ENCODE measurements around the gene BRSK1.

The BRSK1 gene

DNA sequence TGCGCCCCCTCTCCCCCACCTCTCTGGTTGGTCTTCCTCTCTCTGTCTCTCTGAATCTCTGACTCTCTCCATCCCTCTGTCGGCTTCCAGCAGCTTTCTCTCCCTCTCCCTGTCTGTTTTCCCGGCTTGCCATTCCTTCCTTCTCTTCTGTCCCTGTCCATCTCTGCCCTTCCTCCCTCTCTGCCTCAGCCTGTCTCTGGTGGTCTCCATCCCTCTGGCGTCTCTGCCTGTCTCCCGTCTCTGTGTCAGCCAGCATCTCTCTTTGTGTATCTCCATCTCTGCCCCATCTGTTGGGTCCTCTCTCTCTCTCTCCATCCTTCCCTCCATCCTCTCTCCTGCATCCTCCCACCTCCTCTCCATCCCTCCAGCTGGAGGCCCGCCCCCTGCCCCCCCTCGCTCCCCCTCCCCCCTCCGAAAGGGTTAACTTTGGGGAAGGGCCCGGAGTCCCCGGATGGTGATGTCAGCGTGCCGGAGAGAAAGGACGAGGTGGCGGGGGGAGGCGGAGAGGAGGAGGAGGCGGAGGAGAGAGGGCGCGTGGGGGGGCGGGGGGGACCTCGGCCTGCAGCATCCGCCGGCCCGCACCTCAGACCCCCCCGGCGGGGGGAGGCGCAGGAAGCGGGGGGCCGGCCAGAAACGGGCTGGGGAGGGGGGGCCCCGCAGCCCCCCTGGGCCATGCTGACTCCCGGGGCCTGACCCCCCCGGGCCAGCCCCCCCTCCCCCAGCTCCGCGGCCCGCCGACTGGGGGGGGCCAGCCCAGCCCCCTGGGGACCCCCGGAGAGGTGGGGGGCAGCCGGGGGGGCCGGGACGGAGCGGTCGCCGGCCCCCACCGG lies at the start of gene BRSK1:
TSS of gene BRSK1 (plus strand) at position 450 of the 830 bp plus-strand sequence. CDS start 446 bp downstream, outside the sequence.
- no peak for TF ChIP-seq CTCF (conservative IDR thresholded peaks at IDR 0.05; ENCODE audit: low read depth, low read length)
- H3K4me3 ChIP-seq (ENCODE audit: low read depth, low read length) = peak within 1 kb of the TSS; percentile 44
- peak; percentile 36 for DNase-seq (ENCODE audit: low read depth)

- TF ChIP-seq CTCF (conservative IDR thresholded peaks at IDR 0.05; ENCODE audit: low read depth, low read length) = no peak
- H3K4me3 ChIP-seq (ENCODE audit: low read depth, low read length) = no peak overlapping the region
- DNase-seq (ENCODE audit: low read depth) = no peak
Measured at GRCh38 chr19:55238030-55238429, 45.8 kb upstream of the BRSK1 start.

DNA sequence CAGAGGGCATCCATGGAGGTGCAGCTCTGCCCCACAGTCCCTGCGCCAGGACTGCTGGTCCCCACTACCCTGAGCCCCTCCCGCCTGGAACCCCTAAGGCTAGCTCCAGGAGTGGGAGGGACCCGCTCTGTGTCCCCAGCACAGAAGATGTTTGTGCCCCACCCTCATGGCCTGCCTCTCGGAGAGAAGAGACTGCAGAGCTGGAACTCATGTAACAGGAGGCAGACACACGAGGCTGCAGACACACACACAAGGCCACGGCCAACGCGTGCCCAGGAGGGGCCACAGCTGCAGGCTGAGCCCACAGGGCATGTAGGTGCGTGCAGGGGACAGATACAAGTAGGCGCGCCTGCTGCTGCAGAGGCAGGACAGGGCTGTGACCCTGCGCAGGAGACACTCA lies 44.8 kb upstream of the BRSK1 start:
- no peak for TF ChIP-seq CTCF (conservative IDR thresholded peaks at IDR 0.05; ENCODE audit: low read depth, low read length)
- DNase-seq (ENCODE audit: low read depth) = no peak
- no peak overlapping the region for H3K4me3 ChIP-seq (ENCODE audit: low read depth, low read length)

GRCh38 chr19:55240713-55241020 lies 43.1 kb upstream of the BRSK1 start:
- TF ChIP-seq CTCF (conservative IDR thresholded peaks at IDR 0.05; ENCODE audit: low read depth, low read length) = no peak
- no peak for DNase-seq (ENCODE audit: low read depth)
- no peak overlapping the region for H3K4me3 ChIP-seq (ENCODE audit: low read depth, low read length)

DNA sequence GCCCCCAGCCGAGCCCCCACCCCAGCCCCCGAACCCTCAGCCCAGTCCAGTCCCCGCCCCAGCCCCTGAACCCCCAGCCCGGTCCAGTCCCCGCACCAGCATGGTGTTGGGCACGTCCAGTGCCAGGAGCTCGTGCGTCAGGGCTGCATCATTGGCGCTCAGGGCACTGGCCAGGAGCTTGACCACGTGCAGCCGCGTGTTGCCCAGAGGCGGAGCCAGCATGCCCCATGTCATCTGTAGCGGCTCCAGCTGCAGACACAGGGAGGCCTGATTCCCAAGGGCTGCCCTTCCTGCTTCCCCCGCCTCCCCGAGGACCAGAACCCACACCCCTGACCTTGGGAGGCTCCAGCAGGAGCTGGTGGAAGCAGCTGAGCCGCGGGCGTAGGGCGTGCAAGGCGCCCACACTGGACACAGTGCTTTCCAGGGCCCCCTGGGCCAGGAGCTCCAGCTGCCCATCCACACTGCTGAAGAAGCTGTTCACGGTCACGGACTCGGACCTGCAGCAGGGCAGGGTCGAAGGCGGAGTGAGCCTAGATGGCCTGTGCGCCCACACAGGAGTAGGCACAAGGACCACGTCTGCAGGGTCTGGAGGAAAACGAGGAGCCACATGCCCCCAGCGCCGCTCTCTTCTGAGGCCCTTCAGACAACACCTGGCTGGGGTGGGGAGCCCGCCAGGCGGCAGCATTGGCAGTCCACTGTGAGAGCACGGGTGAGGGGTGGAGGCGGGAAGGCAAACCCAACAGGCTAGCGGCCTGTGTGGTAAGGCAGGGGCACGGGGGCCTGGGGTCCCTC lies 42.5 kb upstream of the BRSK1 start:
- no peak for TF ChIP-seq CTCF (conservative IDR thresholded peaks at IDR 0.05; ENCODE audit: low read depth, low read length)

DNA sequence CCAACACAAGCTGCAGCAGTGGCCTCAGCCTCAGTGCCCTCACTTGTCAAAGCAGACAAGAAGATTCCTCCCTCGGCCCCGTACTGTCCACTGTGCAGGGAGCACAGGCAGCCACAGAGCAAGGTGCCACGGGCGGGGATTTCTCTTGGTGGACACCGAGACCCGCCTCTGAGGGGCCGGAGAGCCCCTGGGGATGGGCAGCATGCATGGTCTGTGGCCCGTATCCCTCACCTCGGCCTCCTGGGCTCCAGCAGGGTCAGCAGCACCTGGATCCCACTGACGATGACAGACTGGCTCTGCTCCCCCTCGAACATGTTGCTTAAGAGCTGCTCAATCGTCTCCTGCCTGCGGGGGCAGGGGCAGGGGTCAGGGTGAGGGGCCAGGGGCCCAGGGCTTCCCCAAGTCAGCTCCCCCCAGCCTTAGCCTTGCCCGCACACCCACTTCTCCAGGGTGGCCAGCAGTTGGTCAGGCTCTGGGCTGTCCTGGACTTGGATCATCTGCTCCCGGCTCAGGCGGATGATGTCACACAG lies 41.8 kb upstream of the BRSK1 start:
- no peak for DNase-seq (ENCODE audit: low read depth)
- TF ChIP-seq CTCF (conservative IDR thresholded peaks at IDR 0.05; ENCODE audit: low read depth, low read length) = no peak
- no peak overlapping the region for H3K4me3 ChIP-seq (ENCODE audit: low read depth, low read length)

More for the DNA sequence above, 42.5 kb upstream of the BRSK1 start:
- no peak overlapping the region for H3K4me3 ChIP-seq (ENCODE audit: low read depth, low read length)
- DNase-seq (ENCODE audit: low read depth) = no peak

Data from choroid plexus epithelial cell (primary cell).